ENCODE data around the gene CTLA4. TPM values are rescaled to one million over a fixed set of nuclear protein-coding genes. Genes with fewer than 3 reads are reported as not detected.
A peak's percentile ranks its signal among the peaks of the same experiment; 100 is the strongest.

Gene CTLA4
- polyA plus RNA-seq, 3 donors, result 0.08 TPM; not detected in 2

- Histone ChIP-seq H4K20me1 (ENCODE audit: insufficient read depth, low read length) (no peaks in the 10 kb centered on the region), H3K4me3 (replicated peaks in 1 of 3; ENCODE audit: low read depth in 2 of 3, low read length in 3 of 3) (no peak overlapping the region), H3K9me3 (replicated peaks in 1 of 2; ENCODE audit: control insufficient read depth in 1 of 2, insufficient read depth in 1 of 2, low read length in 2 of 2) (no peaks in the 10 kb centered on the region), H3K27me3 (ENCODE audit: control insufficient read depth in 2 of 2, insufficient read depth in 2 of 2, low read length in 2 of 2) (no peaks in the 10 kb centered on the region), H3K4me2 (replicated peaks; ENCODE audit: extremely low read depth, low read length, poor library complexity, severe bottlenecking) (no peak overlapping the region), H3K9ac (ENCODE audit: insufficient read depth, low read length, poor library complexity, severe bottlenecking) (no peak overlapping the region), H3K4me1 (ENCODE audit: control insufficient read depth in 1 of 2, insufficient read depth in 2 of 2, low read length in 2 of 2) (peaks cover 28 to 32% of the 10 kb centered on the region in 2 donors), H2AFZ (ENCODE audit: insufficient read depth, low read depth, low read length, poor library complexity, severe bottlenecking) (no peak overlapping the region), H3K36me3 (replicated peaks in 1 of 2; ENCODE audit: control insufficient read depth in 1 of 2, insufficient read depth in 2 of 2, low read length in 2 of 2) (no peaks in the 10 kb centered on the region), H3K79me2 (ENCODE audit: insufficient read depth, low read length) (no peaks in the 10 kb centered on the region), H3K27ac (ENCODE audit: low read depth in 1 of 2, low read length in 2 of 2) (no peak overlapping the region)
- DNase-seq, result no peak
- intact Hi-C loops (cut with micrococcal nuclease), result loop anchor here in 1 of 2 donors (5.0 kb wide), 1 partner anchor 38 kb away; no protein-coding TSS in a partner anchor
- H3K27me3 Mint-ChIP-seq (ENCODE audit: low read depth in 3 of 3), result peaks cover 1 to 4% (median 2%) of the 10 kb centered on the region in 3 donors
- TF ChIP-seq CTCF (IDR thresholded peaks at IDR 0.05), result no peak
- H3K9me3 Mint-ChIP-seq, result peaks cover 0 to 4% (median 1%) of the 10 kb centered on the region in 7 donors
- 73% methylated on average over 4 of the region's 6 CpGs for WGBS (ENCODE audit: insufficient coverage)
- H3K27ac Mint-ChIP-seq, result peak overlapping the region in 3 of 7 donors; percentile 1 to 75 (median 64)
- peaks cover 33% of the 10 kb centered on the region for H3K4me1 Mint-ChIP-seq
- H3K4me3 Mint-ChIP-seq, result peak overlapping the region in 1 of 2 donors; percentile 20
- H3K36me3 Mint-ChIP-seq, result no peaks in the 10 kb centered on the region
Measured at GRCh38 chr2:203869223-203870042, 1.9 kb downstream of the CTLA4 start.

GRCh38 chr2:203870481-203870880, 2.9 kb downstream of the CTLA4 start:
- Mint-ChIP-seq H3K27me3 (ENCODE audit: low read depth in 3 of 3) (peaks cover 1 to 4% (median 2%) of the 10 kb centered on the region in 3 donors), H3K27ac (peak overlapping the region in 5 of 7 donors; percentile 11 to 82 (median 30)), H3K4me3 (no peak overlapping the region), H3K9me3 (peaks cover 0 to 4% (median 0%) of the 10 kb centered on the region in 7 donors), H3K4me1 (peaks cover 33% of the 10 kb centered on the region), H3K36me3 (no peaks in the 10 kb centered on the region)
- Histone ChIP-seq H3K9ac (ENCODE audit: insufficient read depth, low read length, poor library complexity, severe bottlenecking) (no peak overlapping the region), H3K79me2 (ENCODE audit: insufficient read depth, low read length) (no peaks in the 10 kb centered on the region), H3K4me3 (replicated peaks in 1 of 3; ENCODE audit: low read depth in 2 of 3, low read length in 3 of 3) (no peak overlapping the region), H3K4me2 (replicated peaks; ENCODE audit: extremely low read depth, low read length, poor library complexity, severe bottlenecking) (no peak overlapping the region), H3K9me3 (replicated peaks in 1 of 2; ENCODE audit: control insufficient read depth in 1 of 2, insufficient read depth in 1 of 2, low read length in 2 of 2) (no peaks in the 10 kb centered on the region), H3K27me3 (ENCODE audit: control insufficient read depth in 2 of 2, insufficient read depth in 2 of 2, low read length in 2 of 2) (no peaks in the 10 kb centered on the region), H3K36me3 (replicated peaks in 1 of 2; ENCODE audit: control insufficient read depth in 1 of 2, insufficient read depth in 2 of 2, low read length in 2 of 2) (no peaks in the 10 kb centered on the region), H3K27ac (ENCODE audit: low read depth in 1 of 2, low read length in 2 of 2) (peak overlapping the region in 1 of 2 donors; percentile 3), H3K4me1 (ENCODE audit: control insufficient read depth in 1 of 2, insufficient read depth in 2 of 2, low read length in 2 of 2) (peaks cover 28 to 32% of the 10 kb centered on the region in 2 donors), H2AFZ (ENCODE audit: insufficient read depth, low read depth, low read length, poor library complexity, severe bottlenecking) (no peak overlapping the region), H4K20me1 (ENCODE audit: insufficient read depth, low read length) (no peaks in the 10 kb centered on the region)
- DNase-seq, result no peak
- intact Hi-C loops (cut with micrococcal nuclease), result loop anchor here in 1 of 2 donors (5.0 kb wide), 1 partner anchor 37 kb away; no protein-coding TSS in a partner anchor
- no peak for TF ChIP-seq CTCF (IDR thresholded peaks at IDR 0.05)
- WGBS (ENCODE audit: insufficient coverage), result 97% methylated on average over 9 of the region's 9 CpGs

All from CD14-positive monocyte (primary cell).